ENCODE measurements around the gene HOXA6.

GRCh38 chr7:27132214-27132613, 15.4 kb downstream of the HOXA6 start:
- no peak for TF ChIP-seq POLR2AphosphoS5 (IDR thresholded peaks at IDR 0.05; ENCODE audit: low read length)
- TF ChIP-seq SIN3A (IDR thresholded peaks at IDR 0.05; ENCODE audit: low read depth, low read length), result no peak
- TF ChIP-seq FOS (IDR thresholded peaks at IDR 0.05; ENCODE audit: borderline replicate concordance, extremely low read depth, insufficient read length), result no peak
- no peak for TF ChIP-seq CTCF (IDR thresholded peaks at IDR 0.05 in 2 of 3, conservative IDR thresholded peaks at IDR 0.05 in 1 of 3; ENCODE audit: control insufficient read depth in 2 of 3, extremely low read depth in 1 of 3, insufficient read depth in 1 of 3, low read depth in 3 of 3, low read length in 3 of 3)
- TF ChIP-seq ZNF24 (IDR thresholded peaks at IDR 0.05), result no peak
- TF ChIP-seq REST (IDR thresholded peaks at IDR 0.05; ENCODE audit: low read depth, low read length), result no peak
- TF ChIP-seq POLR2A (IDR thresholded peaks at IDR 0.05; ENCODE audit: low read depth, low read length), result no peak
- TF ChIP-seq IRF3 (IDR thresholded peaks at IDR 0.05), result no peak
- no peak for TF ChIP-seq TCF3 (IDR thresholded peaks at IDR 0.05; ENCODE audit: borderline replicate concordance, insufficient read depth, low read depth, low read length)
- no peak for TF ChIP-seq NFXL1 (IDR thresholded peaks at IDR 0.05; ENCODE audit: borderline replicate concordance)
- no peak for TF ChIP-seq TBL1XR1 (IDR thresholded peaks at IDR 0.05; ENCODE audit: low read depth, low read length)
- no peak for TF ChIP-seq NFIC (IDR thresholded peaks at IDR 0.05; ENCODE audit: low read depth, low read length)
- TF ChIP-seq ESRRA (IDR thresholded peaks at IDR 0.05; ENCODE audit: low read length), result no peak
- TF ChIP-seq CEBPZ (IDR thresholded peaks at IDR 0.05; ENCODE audit: low read depth, low read length), result no peak

Measured in GM12878 (cell line).